Vagina (tissue), 2 donors: ENCODE results near the gene NEDD4L. TPM values are rescaled to one million over a fixed set of nuclear protein-coding genes. Genes with fewer than 3 reads are reported as not detected.

Experiments used
- DNase-seq, 2 donors: peaks; one replicate each; pipeline ENCODE4 v3.0.0-alpha.2; 2017; ENCODE audit errors: extremely low spot score in 2 of 2
- H3K27ac ChIP-seq: fragments of 200-600 bp; sonication (generic); one replicate; pipeline ENCODE4 v1.5.1; 2019
- H3K27me3 ChIP-seq: fragments of 200-600 bp; sonication (generic); one replicate; pipeline ENCODE4 v1.5.1; 2019
- H3K36me3 ChIP-seq, 2 donors: fragments of 200-600 bp; sonication (generic); one replicate each; pipeline ENCODE4 v1.5.1; 2017 to 2019
- H3K4me1 ChIP-seq: fragments of 200-600 bp; sonication (generic); one replicate; pipeline ENCODE4 v1.5.1; 2019
- H3K4me3 ChIP-seq, 2 donors: fragments of 200-600 bp; sonication (generic); 1 replicate in 1 of 2; 2 replicates in 1 of 2; pipeline ENCODE4 v1.5.1; 2016 to 2019
- H3K9me3 ChIP-seq: fragments of 200-600 bp; sonication (generic); one replicate; pipeline ENCODE4 v1.5.1; 2019
- CTCF ChIP-seq, 3 experiments: fragments of 450-650 bp in 2 of 3; fragments of 200-600 bp in 1 of 3; sonication (generic) in 1 of 3; IDR thresholded peaks; one replicate each; pipeline ENCODE4 v1.5.1; 2017 to 2019; ENCODE audit warnings: antibody characterized with exemption in 3 of 3, mild to moderate bottlenecking in 2 of 3, moderate library complexity in 2 of 3
- POLR2A ChIP-seq, 2 donors: fragments of 450-650 bp; IDR thresholded peaks; one replicate each; pipeline ENCODE4 v1.6.1; 2017; ENCODE audit warnings: antibody characterized with exemption in 2 of 2, mild to moderate bottlenecking in 2 of 2, moderate library complexity in 2 of 2
- POLR2AphosphoS5 ChIP-seq, 2 donors: sonication (generic); formaldehyde crosslinking; IDR thresholded peaks; one replicate each; pipeline ENCODE4 v1.9.0; 2017; ENCODE audit warnings: antibody characterized with exemption in 2 of 2, mild to moderate bottlenecking in 2 of 2, low read depth in 1 of 2; ENCODE audit not compliant: insufficient read depth in 1 of 2
- intact Hi-C: fragments of 100-400 bp; cut with DNase I; formaldehyde crosslinking; loops from one replicate; pipeline ENCODE4 v1.15.1; 2023
- total RNA-seq: library from RNA; depleted of rRNA; stranded (reverse); fragments of >200 nt; gene quantifications from one replicate; pipeline ENCODE4 v1.2.3, GENCODE V29; 2016

NEDD4L gene
- total RNA-seq, 1 donor from 2014 or later = 42.2 TPM

DNA sequence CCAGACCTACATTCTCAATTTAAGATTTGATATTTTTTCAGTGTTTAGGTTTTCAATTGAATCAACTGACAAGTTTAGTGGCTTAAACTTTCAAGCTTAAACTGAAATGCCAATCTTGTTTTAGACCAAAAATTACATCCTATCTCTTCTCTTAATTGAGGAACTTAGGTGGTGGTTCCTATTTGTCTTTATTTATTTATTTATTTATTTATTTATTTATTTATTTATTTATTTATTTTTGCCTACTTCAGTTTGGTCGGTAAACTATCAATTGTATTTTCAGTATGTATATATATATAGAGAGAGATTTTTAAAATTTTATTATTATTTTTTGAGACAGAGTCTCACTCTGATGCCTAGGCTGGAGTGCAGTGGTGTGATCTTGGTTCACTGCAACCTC, 68.1 kb downstream of the NEDD4L start:
- Histone ChIP-seq H3K9me3 (no peaks in the 10 kb centered on the region), H3K27ac (no peak overlapping the region), H3K27me3 (no peaks in the 10 kb centered on the region), H3K36me3 (no peaks in the 10 kb centered on the region), H3K4me3 (no peak overlapping the region), H3K4me1 (no peaks in the 10 kb centered on the region)
- DNase-seq = no peak
- intact Hi-C loops = no loop called here
- TF ChIP-seq CTCF (IDR thresholded peaks at IDR 0.05) = no peak
- TF ChIP-seq POLR2AphosphoS5 (IDR thresholded peaks at IDR 0.05; ENCODE audit: insufficient read depth in 1 of 2, low read depth in 1 of 2) = no peak
- no peak for TF ChIP-seq POLR2A (IDR thresholded peaks at IDR 0.05)

- no peaks in the 10 kb centered on the region for H3K4me1 ChIP-seq
- no peaks in the 10 kb centered on the region for H3K36me3 ChIP-seq
- intact Hi-C loops = no loop called here
- no peak overlapping the region for H3K27ac ChIP-seq
- no peaks in the 10 kb centered on the region for H3K9me3 ChIP-seq
- H3K4me3 ChIP-seq = no peak overlapping the region
- TF ChIP-seq POLR2A (IDR thresholded peaks at IDR 0.05) (no peak), POLR2AphosphoS5 (IDR thresholded peaks at IDR 0.05; ENCODE audit: insufficient read depth in 1 of 2, low read depth in 1 of 2) (no peak), CTCF (IDR thresholded peaks at IDR 0.05) (no peak)
- DNase-seq = no peak
- no peaks in the 10 kb centered on the region for H3K27me3 ChIP-seq
These were observed 69.3 kb downstream of the NEDD4L start for GRCh38 chr18:58113337-58113736.

- no peak overlapping the region for H3K27ac ChIP-seq
- no peak for DNase-seq
- no peak overlapping the region for H3K4me3 ChIP-seq
- no peaks in the 10 kb centered on the region for H3K4me1 ChIP-seq
- H3K36me3 ChIP-seq = no peaks in the 10 kb centered on the region
- no peak for TF ChIP-seq POLR2A (IDR thresholded peaks at IDR 0.05)
- TF ChIP-seq POLR2AphosphoS5 (IDR thresholded peaks at IDR 0.05; ENCODE audit: insufficient read depth in 1 of 2, low read depth in 1 of 2) = no peak
- no peak for TF ChIP-seq CTCF (IDR thresholded peaks at IDR 0.05)
- no peaks in the 10 kb centered on the region for H3K9me3 ChIP-seq
- H3K27me3 ChIP-seq = no peaks in the 10 kb centered on the region
- intact Hi-C loops = no loop called here
These were observed 70.7 kb downstream of the NEDD4L start for GRCh38 chr18:58114766-58115165.

GRCh38 chr18:58116818-58117217, 72.8 kb downstream of the NEDD4L start:
- no peak for DNase-seq
- no peak overlapping the region for H3K4me3 ChIP-seq
- H3K36me3 ChIP-seq = no peaks in the 10 kb centered on the region
- H3K9me3 ChIP-seq = no peaks in the 10 kb centered on the region
- intact Hi-C loops = no loop called here
- no peaks in the 10 kb centered on the region for H3K4me1 ChIP-seq
- no peaks in the 10 kb centered on the region for H3K27me3 ChIP-seq
- H3K27ac ChIP-seq = no peak overlapping the region
- TF ChIP-seq POLR2AphosphoS5 (IDR thresholded peaks at IDR 0.05; ENCODE audit: insufficient read depth in 1 of 2, low read depth in 1 of 2) (no peak), POLR2A (IDR thresholded peaks at IDR 0.05) (no peak), CTCF (IDR thresholded peaks at IDR 0.05) (no peak)

GRCh38 chr18:58117786-58118403, 73.9 kb downstream of the NEDD4L start:
- no peaks in the 10 kb centered on the region for H3K27me3 ChIP-seq
- no peaks in the 10 kb centered on the region for H3K4me1 ChIP-seq
- H3K36me3 ChIP-seq = no peaks in the 10 kb centered on the region
- H3K27ac ChIP-seq = no peak overlapping the region
- H3K4me3 ChIP-seq = no peak overlapping the region
- no peak for DNase-seq
- intact Hi-C loops = no loop called here
- H3K9me3 ChIP-seq = no peaks in the 10 kb centered on the region
- TF ChIP-seq CTCF (IDR thresholded peaks at IDR 0.05) = no peak
- TF ChIP-seq POLR2AphosphoS5 (IDR thresholded peaks at IDR 0.05; ENCODE audit: insufficient read depth in 1 of 2, low read depth in 1 of 2) = no peak
- TF ChIP-seq POLR2A (IDR thresholded peaks at IDR 0.05) = no peak
